HG02970 (cell line): ENCODE data around the gene HIPK2.
A peak's percentile ranks its signal among the peaks of the same experiment; 100 is the strongest.

Experiments used
- ATAC-seq: cut with Tn5 transposase; IDR thresholded peaks from one replicate; pipeline ENCODE4 v1.9.1; 2021; ENCODE audit warnings: mild to moderate bottlenecking, moderate library complexity, moderate number of reproducible peaks; ENCODE audit not compliant: unreplicated experiment, low FRiP score

Gene HIPK2

GRCh38 chr7:139777948-139778841, at the start of gene HIPK2:
Gene HIPK2 (minus strand): TSS chr7:139777998. CDS start chr7:139777623, 375 bp downstream.
- ATAC-seq = peak; percentile 55

- no peak for ATAC-seq
Observed at GRCh38 chr7:139827042-139827441, 49.2 kb upstream of the HIPK2 start.

GRCh38 chr7:139825666-139826290, 48.0 kb upstream of the HIPK2 start:
- no peak for ATAC-seq

- ATAC-seq = no peak
Observed at GRCh38 chr7:139823959-139824521, 46.2 kb upstream of the HIPK2 start.

GRCh38 chr7:139822855-139823254, 45.1 kb upstream of the HIPK2 start:
- no peak for ATAC-seq

- no peak for ATAC-seq
Observed at GRCh38 chr7:139821349-139822105, 43.7 kb upstream of the HIPK2 start.

- no peak for ATAC-seq
Observed at GRCh38 chr7:139820089-139820488, 42.3 kb upstream of the HIPK2 start.

- ATAC-seq = no peak
Observed at GRCh38 chr7:139817249-139817648, 39.5 kb upstream of the HIPK2 start.

- no peak for ATAC-seq
Observed at GRCh38 chr7:139813689-139814088, 35.9 kb upstream of the HIPK2 start.

GRCh38 chr7:139813151-139813550, 35.4 kb upstream of the HIPK2 start:
- ATAC-seq = no peak

GRCh38 chr7:139811066-139811465, 33.3 kb upstream of the HIPK2 start:
- no peak for ATAC-seq

GRCh38 chr7:139808846-139809442, 31.1 kb upstream of the HIPK2 start:
- no peak for ATAC-seq

GRCh38 chr7:139808427-139808826, 30.6 kb upstream of the HIPK2 start:
- ATAC-seq = no peak

GRCh38 chr7:139807009-139807408, 29.2 kb upstream of the HIPK2 start:
- no peak for ATAC-seq

GRCh38 chr7:139804571-139804970, 26.8 kb upstream of the HIPK2 start:
- ATAC-seq = no peak

- no peak for ATAC-seq
Observed at GRCh38 chr7:139799586-139799985, 21.8 kb upstream of the HIPK2 start.

GRCh38 chr7:139798892-139799291, 21.1 kb upstream of the HIPK2 start:
- ATAC-seq = no peak

GRCh38 chr7:139798221-139798620, 20.4 kb upstream of the HIPK2 start:
- ATAC-seq = peak; percentile 49

- ATAC-seq = no peak
Observed at GRCh38 chr7:139797607-139798006, 19.8 kb upstream of the HIPK2 start.

GRCh38 chr7:139791316-139791715, 13.5 kb upstream of the HIPK2 start:
- no peak for ATAC-seq
